ENCODE results near the gene KMT2A. TPM values are rescaled to one million over a fixed set of nuclear protein-coding genes. Genes with fewer than 3 reads are reported as not detected.

The KMT2A gene
- polyA plus RNA-seq, 2 of the 4 experiments (the other 2 are of a cell fraction): 6.8 to 20.3 TPM

- 91% methylated on average over 3 of the region's 3 CpGs for WGBS (ENCODE audit: missing lambda C conversion rate)
- Histone ChIP-seq H3K27ac (no peak overlapping the region), H3K9me3 (no peaks in the 10 kb centered on the region), H3K4me2 (no peak overlapping the region), H3K4me1 (no peaks in the 10 kb centered on the region), H3K4me3 (no peak overlapping the region)
- ATAC-seq (no peak), DNase-seq (ENCODE audit: low read depth in 1 of 2, low spot score in 1 of 2) (no peak), FAIRE-seq (no peak)
- CTCF ChIA-PET: interaction anchor here (0.7 kb wide), 1 partner anchor 86 kb away, joined by 3 read pairs; no protein-coding TSS in a partner anchor
- POLR2A ChIA-PET: no interaction called here
- TF ChIP-seq POLR2A (IDR thresholded peaks at IDR 0.05; ENCODE audit: low read length) (no peak), MAFK (IDR thresholded peaks at IDR 0.05; ENCODE audit: partially characterized antibody) (peak; percentile 28), ELK1 (IDR thresholded peaks at IDR 0.05; ENCODE audit: low read depth, low read length) (no peak), RAD21 (conservative IDR thresholded peaks at IDR 0.05 in 1 of 2, IDR thresholded peaks at IDR 0.05 in 1 of 2) (no peak), MAX (IDR thresholded peaks at IDR 0.05) (no peak), CHD2 (IDR thresholded peaks at IDR 0.05; ENCODE audit: low read length, partially characterized antibody) (no peak)
These were observed 48.1 kb downstream of the KMT2A start for GRCh38 chr11:118484405-118484804.

DNA sequence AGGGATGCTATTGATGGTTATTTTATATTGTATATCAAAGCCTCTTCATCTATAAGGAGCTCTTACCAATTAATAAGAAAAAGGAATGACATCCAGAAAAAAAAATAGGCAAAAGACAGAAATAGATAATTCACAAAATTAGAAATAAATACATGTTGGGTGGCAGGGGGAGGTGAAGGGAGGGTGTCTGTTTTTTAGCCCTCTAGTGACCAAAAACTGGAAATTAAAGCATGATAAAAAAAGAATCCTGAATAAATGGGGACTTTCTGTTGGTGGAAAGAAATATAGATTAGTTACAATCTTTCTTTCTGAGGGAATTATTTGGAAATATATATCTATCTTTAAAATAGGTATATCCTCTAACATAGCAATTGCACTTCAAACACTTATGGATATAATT is 49.0 kb downstream of the KMT2A start:
- DNase-seq (ENCODE audit: low read depth in 1 of 2, low spot score in 1 of 2) (peak in 1 of 2 experiments; percentile 21), ATAC-seq (no peak), FAIRE-seq (no peak)
- Histone ChIP-seq H3K27ac (no peak overlapping the region), H3K4me3 (no peak overlapping the region), H3K9me3 (no peaks in the 10 kb centered on the region), H3K4me1 (no peaks in the 10 kb centered on the region), H3K4me2 (no peak overlapping the region)
- TF ChIP-seq CTCF (IDR thresholded peaks at IDR 0.05) (peak; percentile 14; the same call in 1 of the 3 replicates), TP53 (CRISPR knock-in tag; IDR thresholded peaks at IDR 0.05) (no peak)
- CTCF ChIA-PET: interaction anchor here (0.7 kb wide), 1 partner anchor 87 kb away, joined by 3 read pairs; no protein-coding TSS in a partner anchor
- POLR2A ChIA-PET: no interaction called here

DNA sequence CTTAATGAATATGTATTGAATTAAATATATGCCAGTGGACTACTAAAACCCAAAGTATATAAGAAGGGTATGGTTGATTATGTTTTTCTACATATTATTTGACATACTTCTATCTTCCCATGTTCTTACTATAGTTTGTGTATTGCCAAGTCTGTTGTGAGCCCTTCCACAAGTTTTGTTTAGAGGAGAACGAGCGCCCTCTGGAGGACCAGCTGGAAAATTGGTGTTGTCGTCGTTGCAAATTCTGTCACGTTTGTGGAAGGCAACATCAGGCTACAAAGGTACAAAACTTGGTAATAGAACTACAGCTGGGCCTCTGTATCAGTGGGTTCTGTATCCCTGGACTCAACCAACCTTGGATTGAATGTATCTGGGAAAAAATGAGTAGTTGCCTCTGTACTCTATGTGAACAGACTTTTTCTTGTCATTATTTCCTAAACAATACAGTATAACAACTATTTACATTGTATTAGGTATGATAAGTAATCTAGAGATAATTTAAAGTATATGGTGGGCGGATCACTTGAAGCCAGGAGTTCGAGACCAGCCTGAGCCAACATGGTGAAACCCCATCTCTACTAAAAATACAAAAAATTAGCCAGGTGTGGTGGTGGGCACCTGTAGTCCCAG is 52.3 kb downstream of the KMT2A start:
- Histone ChIP-seq H3K4me2 (no peak overlapping the region), H3K27ac (no peak overlapping the region), H3K4me1 (no peaks in the 10 kb centered on the region), H3K9me3 (no peaks in the 10 kb centered on the region), H3K4me3 (no peak overlapping the region)
- ATAC-seq: peak; percentile 43 to 67; a peak in 4 of 6 replicates
- POLR2A ChIA-PET: interaction anchor here (1.4 kb wide), 1 partner anchor 52 kb away, joined by 3 read pairs; the partner anchor contains the start of gene KMT2A
- CTCF ChIA-PET: interaction anchor here (0.7 to 1.8 kb wide), 25 partner anchors 9 to 290 kb away, joined by 3 to 8 read pairs (median 4); no protein-coding TSS in a partner anchor
- FAIRE-seq: no peak
- WGBS (ENCODE audit: missing lambda C conversion rate): 12% methylated on average over 7 of the region's 7 CpGs
- DNase-seq (ENCODE audit: low read depth in 1 of 2, low spot score in 1 of 2): peak; percentile 41 to 70
- TF ChIP-seq RFX5 (IDR thresholded peaks at IDR 0.05): no peak
- no peak for TF ChIP-seq ELK1 (IDR thresholded peaks at IDR 0.05; ENCODE audit: low read depth, low read length)
- TF ChIP-seq RAD21 (conservative IDR thresholded peaks at IDR 0.05 in 1 of 2, IDR thresholded peaks at IDR 0.05 in 1 of 2): peak; percentile 73 to 76
- TF ChIP-seq RNF2 (IDR thresholded peaks at IDR 0.05; ENCODE audit: borderline replicate concordance, low read depth): no peak
- no peak for TF ChIP-seq EP300 (IDR thresholded peaks at IDR 0.05)
- no peak for TF ChIP-seq EHF (CRISPR knock-in tag; IDR thresholded peaks at IDR 0.05)
- no peak for TF ChIP-seq ZNF302 (CRISPR knock-in tag; IDR thresholded peaks at IDR 0.05)
- no peak for TF ChIP-seq MAFK (IDR thresholded peaks at IDR 0.05; ENCODE audit: partially characterized antibody)
- no peak for TF ChIP-seq ZC3H11A (IDR thresholded peaks at IDR 0.05)
- TF ChIP-seq MAX (IDR thresholded peaks at IDR 0.05): no peak
- TF ChIP-seq ZSCAN20 (CRISPR knock-in tag; IDR thresholded peaks at IDR 0.05): no peak
- no peak for TF ChIP-seq POLR2A (IDR thresholded peaks at IDR 0.05; ENCODE audit: low read length)
- TF ChIP-seq CEBPB (IDR thresholded peaks at IDR 0.05): no peak
- no peak for TF ChIP-seq BHLHE40 (IDR thresholded peaks at IDR 0.05; ENCODE audit: low read depth, low read length)
- no peak for TF ChIP-seq CBX8 (IDR thresholded peaks at IDR 0.05)
- no peak for TF ChIP-seq RARB (CRISPR knock-in tag; IDR thresholded peaks at IDR 0.05)
- TF ChIP-seq RCOR1 (IDR thresholded peaks at IDR 0.05; ENCODE audit: low read depth, low read length): no peak
- peak; percentile 80 for TF ChIP-seq CTCF (IDR thresholded peaks at IDR 0.05)
- TF ChIP-seq KDM5A (IDR thresholded peaks at IDR 0.05): no peak
- no peak for TF ChIP-seq EHMT2 (IDR thresholded peaks at IDR 0.05; ENCODE audit: low read depth)
- no peak for TF ChIP-seq JUN (IDR thresholded peaks at IDR 0.05)
- TF ChIP-seq FOSL2 (IDR thresholded peaks at IDR 0.05): no peak
- no peak for TF ChIP-seq FOSL2 (CRISPR knock-in tag; IDR thresholded peaks at IDR 0.05)
- TF ChIP-seq SMC3 (IDR thresholded peaks at IDR 0.05): peak; percentile 55; the same call in 2 of the 3 replicates
